Measurements from ENCODE around the gene TYMP. TPM values are rescaled to one million over a fixed set of nuclear protein-coding genes. Genes with fewer than 3 reads are reported as not detected.
A peak's percentile ranks its signal among the peaks of the same experiment; 100 is the strongest.

TYMP gene
- total RNA-seq, 1 experiment from 2014 or later, result 1.5 TPM

GRCh38 chr22:50545522-50546325 lies 15.9 kb upstream of the TYMP start, which contains the start of gene KLHDC7B:
KLHDC7B (plus strand) TSS chr22:50545899; CDS start chr22:50546244, 345 bp downstream.
- Mint-ChIP-seq H3K36me3 (no peaks in the 10 kb centered on the region), H3K4me1 (no peaks in the 10 kb centered on the region), H3K27me3 (ENCODE audit: low read depth) (peaks cover 11% of the 10 kb centered on the region), H3K4me3 (no peak within 1 kb of the TSS), H3K9me3 (no peaks in the 10 kb centered on the region), H3K27ac (no peak within 1 kb of the TSS)
- no peak for TF ChIP-seq GTF2I (CRISPR knock-in tag; conservative IDR thresholded peaks at IDR 0.05)
- peak; percentile 94 for TF ChIP-seq GABPB1 (CRISPR knock-in tag; IDR thresholded peaks at IDR 0.05)
- TF ChIP-seq ZNF671 (CRISPR knock-in tag; IDR thresholded peaks at IDR 0.05), result no peak
- DNase-seq (ENCODE audit: low spot score) (no peak), ATAC-seq (no peak)
- CTCF ChIA-PET, result interaction anchor here (0.7 to 1.2 kb wide), 3 partner anchors 17 to 83 kb away, joined by 3 to 4 read pairs (median 3); partner anchors contain the start of gene SYCE3
- POLR2A ChIA-PET, result no interaction called here

GRCh38 chr22:50544746-50545253 lies 15.0 kb upstream of the TYMP start:
- Mint-ChIP-seq H3K9me3 (no peaks in the 10 kb centered on the region), H3K27me3 (ENCODE audit: low read depth) (peaks cover 11% of the 10 kb centered on the region), H3K27ac (no peak overlapping the region), H3K4me1 (no peaks in the 10 kb centered on the region), H3K36me3 (no peaks in the 10 kb centered on the region), H3K4me3 (no peak overlapping the region)
- no peak for ATAC-seq
- no peak for TF ChIP-seq ZNF263 (CRISPR knock-in tag; IDR thresholded peaks at IDR 0.05; ENCODE audit: low read depth)
- no peak for TF ChIP-seq MYBL2 (CRISPR knock-in tag; IDR thresholded peaks at IDR 0.05)
- TF ChIP-seq GTF2I (CRISPR knock-in tag; conservative IDR thresholded peaks at IDR 0.05), result no peak
- TF ChIP-seq ZMAT4 (CRISPR knock-in tag; IDR thresholded peaks at IDR 0.05), result no peak
- no peak for TF ChIP-seq CTCF (IDR thresholded peaks at IDR 0.05)
- TF ChIP-seq GRHL2 (CRISPR knock-in tag; IDR thresholded peaks at IDR 0.05; ENCODE audit: insufficient replicate concordance, severe bottlenecking), result no peak
- TF ChIP-seq ZNF396 (CRISPR knock-in tag; IDR thresholded peaks at IDR 0.05; ENCODE audit: borderline replicate concordance), result no peak
- TF ChIP-seq NFATC4 (CRISPR knock-in tag; IDR thresholded peaks at IDR 0.05), result no peak
- ChIA-PET POLR2A (no interaction called here), CTCF (no interaction called here)
- DNase-seq (ENCODE audit: low spot score), result no peak

- peak overlapping the region; percentile 45 for H3K4me3 Mint-ChIP-seq
Observed at GRCh38 chr22:50544078-50544745, 14.4 kb upstream of the TYMP start.

More at GRCh38 chr22:50544078-50544745, 14.4 kb upstream of the TYMP start:
- ATAC-seq (peak; percentile 95), DNase-seq (ENCODE audit: low spot score) (peak; percentile 93)
- H3K27me3 Mint-ChIP-seq (ENCODE audit: low read depth), result peaks cover 11% of the 10 kb centered on the region
- H3K36me3 Mint-ChIP-seq, result no peaks in the 10 kb centered on the region
- ChIA-PET CTCF (no interaction called here), POLR2A (no interaction called here)
- no peaks in the 10 kb centered on the region for H3K4me1 Mint-ChIP-seq
- no peak for TF ChIP-seq PREB (CRISPR knock-in tag; IDR thresholded peaks at IDR 0.05; ENCODE audit: borderline replicate concordance)
- TF ChIP-seq MAX (CRISPR knock-in tag; IDR thresholded peaks at IDR 0.05), result peak; percentile 57
- TF ChIP-seq OVOL2 (CRISPR knock-in tag; IDR thresholded peaks at IDR 0.05; ENCODE audit: borderline replicate concordance), result no peak
- peak; percentile 77 for TF ChIP-seq HMGXB4 (CRISPR knock-in tag; IDR thresholded peaks at IDR 0.05)
- TF ChIP-seq GABPB1 (CRISPR knock-in tag; IDR thresholded peaks at IDR 0.05), result no peak
- no peak for TF ChIP-seq ETV6 (CRISPR knock-in tag; IDR thresholded peaks at IDR 0.05)
- TF ChIP-seq GRHL2 (CRISPR knock-in tag; IDR thresholded peaks at IDR 0.05; ENCODE audit: insufficient replicate concordance, severe bottlenecking), result no peak
- no peaks in the 10 kb centered on the region for H3K9me3 Mint-ChIP-seq
- H3K27ac Mint-ChIP-seq, result no peak overlapping the region

Data from WTC11 (cell line).